ENCODE results near the gene CCT5.
"Not testable (repeated sequence)": the region's sequence is repeated elsewhere in the genome, so short reads cannot be mapped to it uniquely, and the experiment has no call there.

Gene CCT5

DNA sequence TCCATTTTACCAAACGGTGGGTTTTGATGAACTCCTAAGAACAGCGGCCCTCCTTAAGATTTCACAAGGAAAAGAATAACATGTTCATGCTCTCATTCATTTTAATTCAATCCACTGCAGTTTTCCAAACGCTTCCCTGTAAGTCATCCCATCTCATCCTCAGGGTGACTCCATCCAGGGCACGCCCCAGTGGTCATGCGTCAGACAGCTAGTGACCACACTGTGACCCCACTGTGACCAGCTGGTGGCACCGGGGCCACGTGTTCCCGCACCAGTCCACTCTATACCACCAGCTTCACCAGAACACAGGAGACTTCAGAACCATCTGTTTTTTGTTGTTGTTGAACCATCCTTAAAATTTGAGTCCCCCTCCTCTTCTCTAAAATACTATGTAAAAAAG, 14.7 kb upstream of the CCT5 start:
- in situ Hi-C loops (cut with HindIII; ENCODE audit: low pct_ligation_motif_present, low pct_unique_long_range_greater_than_20kb, low sequenced_read_pairs) = no loop called here

DNA sequence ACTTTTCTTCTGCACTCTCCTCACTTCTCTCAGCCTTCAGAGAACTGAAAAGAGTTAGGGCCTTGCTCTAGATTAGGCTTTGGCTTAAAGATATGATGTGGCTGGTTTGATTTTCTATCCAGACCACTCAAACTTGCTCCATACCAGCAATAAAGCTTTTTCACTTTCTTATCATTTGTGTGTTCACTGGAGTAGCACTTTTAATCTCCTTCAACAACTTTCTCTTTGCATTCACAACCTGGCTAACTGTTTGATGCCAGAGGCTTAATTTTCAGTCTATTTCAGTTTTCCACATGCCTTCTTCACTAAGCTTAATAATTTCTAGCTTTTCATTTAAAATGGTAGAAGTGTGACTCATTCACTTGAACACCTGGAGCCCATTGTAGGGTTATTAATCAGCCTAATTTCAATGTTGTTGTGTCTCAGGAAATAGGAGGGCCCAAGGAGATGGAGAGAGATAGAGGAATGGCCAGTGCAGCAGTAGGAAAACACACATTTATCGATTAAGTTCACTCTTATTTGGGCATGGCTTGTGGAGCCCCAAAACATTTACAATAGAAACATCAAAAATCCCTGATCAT, 6.3 kb upstream of the CCT5 start:
- in situ Hi-C loops (cut with HindIII; ENCODE audit: low pct_ligation_motif_present, low pct_unique_long_range_greater_than_20kb, low sequenced_read_pairs) = no loop called here
- peak; percentile 35 for DNase-seq

More for the DNA sequence above, 14.7 kb upstream of the CCT5 start:
- peak; percentile 75 for DNase-seq

DNA sequence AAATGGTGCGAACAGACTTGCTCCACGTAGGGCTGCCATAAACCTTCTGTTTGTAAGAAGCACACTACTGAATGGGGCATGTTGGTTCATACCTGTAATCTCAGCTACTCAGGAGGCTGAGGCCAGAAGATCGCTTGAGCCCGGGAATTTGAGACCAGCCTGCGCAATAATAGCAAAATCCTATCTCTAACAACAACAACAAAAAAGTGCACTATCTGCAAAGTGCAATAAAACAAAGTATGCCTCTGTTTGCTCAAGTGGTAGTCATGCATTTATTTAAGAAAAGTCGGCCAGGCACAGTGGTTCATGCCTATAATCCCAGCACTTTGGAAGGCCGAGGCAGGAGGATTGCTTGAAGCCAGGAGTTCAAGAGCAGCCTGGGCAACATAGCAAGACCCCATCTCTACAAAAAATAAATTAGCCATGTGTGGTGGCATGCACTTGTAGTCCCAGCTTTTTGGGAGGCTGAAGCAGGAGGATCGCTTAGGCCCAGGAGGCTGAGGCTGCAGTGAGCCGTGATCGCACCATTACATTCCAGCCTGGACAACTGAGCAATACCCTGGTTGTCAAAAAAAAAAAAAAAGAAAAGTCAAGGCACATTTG, 5.6 kb upstream of the CCT5 start:
- in situ Hi-C loops (cut with HindIII; ENCODE audit: low pct_ligation_motif_present, low pct_unique_long_range_greater_than_20kb, low sequenced_read_pairs) = no loop called here

DNA sequence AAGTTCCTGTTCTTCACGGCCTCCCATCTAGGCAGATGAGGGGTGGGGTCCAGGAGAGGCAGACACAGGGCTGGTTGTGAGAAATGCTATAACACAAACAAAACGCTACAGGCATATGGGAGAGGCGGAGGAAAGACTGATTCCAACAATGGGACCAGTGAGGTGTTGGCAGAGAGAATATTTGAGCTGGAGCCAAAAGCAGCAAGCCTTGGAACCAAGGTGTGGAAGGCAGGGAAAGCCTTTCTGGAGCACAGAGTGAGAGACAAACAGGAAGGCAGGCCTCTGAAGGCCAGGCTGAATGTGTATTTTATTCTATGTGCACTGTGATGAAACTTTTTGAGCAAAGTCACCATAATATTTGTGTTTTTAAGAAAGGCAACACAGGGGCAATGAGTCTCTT, 3.3 kb upstream of the CCT5 start:
- DNase-seq = no peak
- in situ Hi-C loops (cut with HindIII; ENCODE audit: low pct_ligation_motif_present, low pct_unique_long_range_greater_than_20kb, low sequenced_read_pairs) = no loop called here

More for the DNA sequence above, 5.6 kb upstream of the CCT5 start:
- no peak for DNase-seq

DNA sequence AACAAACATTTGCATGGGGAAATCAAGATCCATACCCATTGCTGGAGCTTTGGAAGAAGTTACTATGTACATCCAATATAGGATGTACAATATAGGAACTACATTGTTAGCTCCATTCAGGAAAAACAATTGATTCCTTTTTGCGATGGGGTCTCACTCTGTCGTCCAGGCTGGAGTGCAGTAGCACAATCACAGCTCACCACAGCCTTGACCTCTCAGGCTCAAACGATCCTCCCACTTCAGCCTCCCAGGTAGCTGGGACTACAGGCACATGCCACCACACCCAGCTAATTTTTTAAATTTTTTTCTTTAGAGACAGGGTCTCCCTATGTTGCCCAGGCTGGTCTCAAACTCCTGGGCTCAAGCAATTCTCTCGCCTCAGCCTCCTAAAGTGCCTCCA, 2.9 kb upstream of the CCT5 start:
- DNase-seq; in situ Hi-C loops (cut with HindIII; ENCODE audit: low pct_ligation_motif_present, low pct_unique_long_range_greater_than_20kb, low sequenced_read_pairs): not testable (repeated sequence)

DNA sequence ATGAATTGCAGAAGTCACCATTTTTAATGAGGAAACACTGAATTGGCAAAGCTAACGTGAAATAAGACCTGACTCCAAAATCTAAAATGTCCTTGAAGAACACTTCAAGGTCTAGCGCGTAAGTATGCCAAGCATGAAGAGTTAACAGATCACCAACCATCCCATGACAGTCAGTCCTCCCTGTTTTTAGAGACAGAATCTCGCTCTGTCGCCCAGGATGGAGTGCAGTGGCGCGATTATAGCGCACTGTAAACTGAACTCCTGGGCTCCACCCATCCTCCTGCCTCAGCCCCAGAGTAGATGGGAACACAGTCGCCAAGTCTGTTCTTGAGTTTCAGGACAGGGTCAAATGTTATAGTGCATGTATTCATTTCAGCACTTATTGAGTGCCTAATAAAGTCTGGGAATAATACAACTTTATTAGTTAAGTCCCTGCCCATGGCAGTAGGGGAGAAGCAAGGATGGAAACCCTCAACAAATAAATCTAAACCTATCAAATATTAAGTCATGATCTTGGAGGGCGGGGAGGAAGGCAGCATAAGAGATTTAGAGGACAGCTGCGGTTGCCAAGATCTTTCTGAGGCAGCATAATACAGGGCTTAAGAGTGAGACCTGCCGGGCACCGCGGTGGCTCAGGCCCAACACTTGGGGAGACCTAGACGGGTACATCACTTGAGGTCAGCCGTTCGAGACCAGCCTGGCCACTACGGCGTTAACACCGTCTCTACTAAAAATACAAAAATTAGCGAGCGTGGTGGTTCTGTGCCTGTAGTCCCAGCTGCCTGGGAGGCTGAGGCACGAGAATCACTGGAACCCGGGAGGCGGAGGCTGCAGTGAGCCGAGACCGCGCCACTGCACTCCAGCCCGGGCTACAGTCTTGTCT, 1.5 kb upstream of the CCT5 start:
- DNase-seq = peak; percentile 12

DNA sequence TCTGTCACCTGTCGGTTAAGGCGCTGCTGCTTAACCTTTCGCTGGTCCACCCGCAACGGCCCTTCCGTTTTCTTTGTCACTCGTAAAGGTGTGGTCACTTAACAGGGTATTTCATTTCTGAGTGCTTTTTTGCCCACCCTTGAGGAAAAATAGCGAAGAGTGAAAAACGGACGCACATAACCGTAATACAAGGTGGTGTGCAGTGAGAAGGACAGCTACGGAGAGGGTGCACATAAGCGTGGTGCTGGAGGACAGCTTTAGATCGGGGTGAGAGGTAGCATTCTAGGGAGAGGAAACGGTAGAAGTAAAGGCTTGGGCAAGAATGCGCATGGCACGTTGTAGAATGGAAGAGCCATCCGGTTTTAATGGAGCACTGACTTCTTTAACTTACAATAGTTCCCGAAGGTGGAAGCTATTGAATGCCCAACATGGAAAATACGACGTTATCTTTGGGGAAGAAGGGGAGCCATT, 761 bp downstream of the CCT5 start:
- peak; percentile 35 for DNase-seq

More for the DNA sequence above, 1.5 kb upstream of the CCT5 start:
- in situ Hi-C loops (cut with HindIII; ENCODE audit: low pct_ligation_motif_present, low pct_unique_long_range_greater_than_20kb, low sequenced_read_pairs) = no loop called here

DNA sequence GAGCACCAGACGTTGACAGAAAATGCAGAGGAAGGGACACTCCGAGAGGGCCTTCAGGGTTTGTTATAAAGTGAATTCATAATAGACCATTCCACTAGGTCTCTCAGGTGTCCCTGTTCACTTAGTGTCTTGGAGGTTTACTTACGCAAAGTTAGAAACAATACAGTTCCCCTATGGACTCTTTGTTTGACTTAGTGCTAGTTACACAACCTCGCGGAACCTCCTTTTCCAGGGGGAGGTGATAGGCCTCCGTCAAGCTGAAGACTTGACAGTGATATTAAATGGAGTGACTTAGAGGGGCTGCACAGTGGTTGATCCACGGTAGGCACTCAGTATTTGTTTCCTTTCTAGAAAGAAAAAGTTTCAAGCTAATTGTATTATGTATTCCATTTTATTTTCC, 1.3 kb downstream of the CCT5 start:
- in situ Hi-C loops (cut with HindIII; ENCODE audit: low pct_ligation_motif_present, low pct_unique_long_range_greater_than_20kb, low sequenced_read_pairs) = no loop called here
- DNase-seq = no peak

More for the DNA sequence above, 761 bp downstream of the CCT5 start:
- in situ Hi-C loops (cut with HindIII; ENCODE audit: low pct_ligation_motif_present, low pct_unique_long_range_greater_than_20kb, low sequenced_read_pairs) = no loop called here

DNA sequence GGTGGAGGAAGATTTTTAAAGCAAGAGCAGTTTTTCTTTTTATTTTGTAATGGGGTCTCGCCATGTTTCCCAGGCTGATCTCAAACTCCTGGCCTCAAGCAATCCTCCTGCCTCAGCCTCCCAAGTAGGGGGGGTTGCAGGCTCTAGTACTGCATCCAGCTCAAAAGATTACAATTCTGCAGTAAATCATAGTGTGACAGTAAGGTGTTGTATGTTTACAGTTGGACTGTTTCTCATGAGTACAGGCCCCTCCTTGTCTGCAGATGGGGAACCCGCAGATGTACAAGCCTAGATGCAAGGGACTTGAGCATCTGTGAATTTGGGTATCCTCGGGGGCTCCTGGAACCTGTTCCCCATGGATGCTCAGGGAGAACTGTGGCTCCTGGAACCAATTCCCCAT, 3.3 kb downstream of the CCT5 start:
- no peak for DNase-seq
- in situ Hi-C loops (cut with HindIII; ENCODE audit: low pct_ligation_motif_present, low pct_unique_long_range_greater_than_20kb, low sequenced_read_pairs) = no loop called here

DNA sequence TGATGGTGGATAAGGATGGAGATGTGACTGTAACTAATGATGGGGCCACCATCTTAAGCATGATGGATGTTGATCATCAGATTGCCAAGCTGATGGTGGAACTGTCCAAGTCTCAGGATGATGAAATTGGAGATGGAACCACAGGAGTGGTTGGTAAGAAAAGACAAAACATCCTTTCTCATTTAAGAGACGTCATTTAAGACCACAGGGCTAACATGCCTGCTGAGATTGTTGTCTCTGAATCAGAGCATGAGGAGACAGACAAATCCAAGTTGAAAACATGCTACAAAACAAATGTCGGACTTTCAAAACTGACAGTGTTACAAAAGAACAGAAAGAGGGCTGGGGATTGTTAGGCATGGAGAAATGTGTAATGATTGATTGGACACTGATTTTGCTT, 4.6 kb downstream of the CCT5 start:
- no peak for DNase-seq
- in situ Hi-C loops (cut with HindIII; ENCODE audit: low pct_ligation_motif_present, low pct_unique_long_range_greater_than_20kb, low sequenced_read_pairs) = no loop called here

DNA sequence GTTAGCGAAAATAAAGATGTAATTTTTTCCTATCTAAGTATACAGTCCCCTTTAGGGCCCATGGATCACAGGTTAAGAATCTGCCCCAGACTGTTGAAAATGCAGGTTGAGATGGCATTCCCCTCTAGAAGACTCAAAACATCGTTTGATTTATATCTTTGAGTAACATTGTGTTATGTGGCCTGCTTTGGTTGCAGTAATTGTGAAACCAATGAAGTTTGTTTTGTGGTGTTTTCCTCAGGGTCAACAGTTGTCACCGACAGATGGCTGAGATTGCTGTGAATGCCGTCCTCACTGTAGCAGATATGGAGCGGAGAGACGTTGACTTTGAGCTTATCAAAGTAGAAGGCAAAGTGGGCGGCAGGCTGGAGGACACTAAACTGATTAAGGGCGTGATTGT, 7.8 kb downstream of the CCT5 start:
- in situ Hi-C loops (cut with HindIII; ENCODE audit: low pct_ligation_motif_present, low pct_unique_long_range_greater_than_20kb, low sequenced_read_pairs) = no loop called here

DNA sequence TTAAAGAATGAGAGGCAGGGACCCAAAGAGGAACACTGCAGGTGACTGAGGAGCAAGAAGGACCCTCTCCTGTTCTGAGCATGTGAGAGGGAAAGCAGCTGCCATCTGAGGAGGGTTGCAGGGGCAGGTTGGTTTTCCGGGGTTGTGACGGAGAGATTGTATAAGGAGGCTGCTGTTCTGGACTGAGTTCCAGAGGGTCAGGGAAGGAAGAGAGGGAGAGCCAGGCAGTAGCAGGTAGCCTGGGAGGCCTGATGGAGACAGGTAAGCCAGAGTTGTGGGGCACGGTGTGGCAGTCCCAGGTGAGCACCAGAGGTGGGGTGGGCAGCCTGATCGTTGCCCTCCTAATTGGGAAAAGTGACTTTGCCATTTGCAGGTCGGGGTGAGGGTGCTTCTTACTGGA, 9.8 kb downstream of the CCT5 start:
- DNase-seq = no peak
- in situ Hi-C loops (cut with HindIII; ENCODE audit: low pct_ligation_motif_present, low pct_unique_long_range_greater_than_20kb, low sequenced_read_pairs) = no loop called here

More for the DNA sequence above, 7.8 kb downstream of the CCT5 start:
- no peak for DNase-seq

DNA sequence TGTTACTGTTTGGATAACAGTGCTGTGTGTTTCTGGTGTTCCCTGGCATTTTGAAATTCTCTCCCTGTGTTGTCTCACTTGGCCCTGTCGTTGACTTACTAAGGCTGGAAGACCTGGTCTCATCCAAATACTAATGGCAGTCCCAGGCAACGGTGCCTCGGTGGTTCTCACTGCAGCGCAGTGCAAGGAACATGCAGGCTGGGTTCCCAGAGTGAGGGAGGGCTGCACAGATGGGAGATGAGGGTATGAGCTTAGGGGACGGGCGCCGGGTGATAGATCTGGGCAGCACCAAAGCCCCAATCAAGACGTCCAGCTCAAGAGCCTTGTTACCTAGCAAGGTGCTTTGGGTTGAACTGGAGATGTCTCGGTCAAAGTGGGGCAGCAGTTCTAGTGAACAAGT, 11.0 kb downstream of the CCT5 start:
- no peak for DNase-seq
- in situ Hi-C loops (cut with HindIII; ENCODE audit: low pct_ligation_motif_present, low pct_unique_long_range_greater_than_20kb, low sequenced_read_pairs) = no loop called here

DNA sequence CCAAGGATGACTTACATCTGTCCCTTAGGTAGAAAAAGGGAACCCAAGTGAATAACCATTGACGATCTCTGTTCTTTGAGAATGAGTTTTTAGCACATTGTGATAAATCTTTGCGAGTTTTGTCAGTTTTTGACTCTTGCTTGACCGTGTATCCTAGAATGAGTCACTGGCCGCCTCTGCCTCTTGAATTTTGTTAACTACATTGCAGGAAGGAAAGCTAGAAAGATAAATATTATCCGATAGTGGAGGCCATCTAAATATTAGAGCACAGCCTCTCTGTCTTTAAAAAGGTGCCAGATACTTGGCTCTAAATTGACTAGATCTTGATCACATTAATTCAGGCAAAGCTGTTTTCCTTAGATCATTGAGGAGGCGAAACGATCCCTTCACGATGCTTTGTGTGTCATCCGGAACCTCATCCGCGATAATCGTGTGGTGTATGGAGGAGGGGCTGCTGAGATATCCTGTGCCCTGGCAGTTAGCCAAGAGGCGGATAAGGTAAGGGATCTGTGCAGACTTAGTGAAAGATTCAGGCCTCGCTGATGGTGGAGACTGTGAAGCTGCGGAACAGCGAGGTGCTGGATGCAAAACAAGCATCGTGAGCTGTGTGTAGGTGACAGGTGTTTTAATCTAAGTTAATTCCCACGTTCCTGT, 12.2 kb downstream of the CCT5 start:
- in situ Hi-C loops (cut with HindIII; ENCODE audit: low pct_ligation_motif_present, low pct_unique_long_range_greater_than_20kb, low sequenced_read_pairs) = no loop called here
- no peak for DNase-seq

DNA sequence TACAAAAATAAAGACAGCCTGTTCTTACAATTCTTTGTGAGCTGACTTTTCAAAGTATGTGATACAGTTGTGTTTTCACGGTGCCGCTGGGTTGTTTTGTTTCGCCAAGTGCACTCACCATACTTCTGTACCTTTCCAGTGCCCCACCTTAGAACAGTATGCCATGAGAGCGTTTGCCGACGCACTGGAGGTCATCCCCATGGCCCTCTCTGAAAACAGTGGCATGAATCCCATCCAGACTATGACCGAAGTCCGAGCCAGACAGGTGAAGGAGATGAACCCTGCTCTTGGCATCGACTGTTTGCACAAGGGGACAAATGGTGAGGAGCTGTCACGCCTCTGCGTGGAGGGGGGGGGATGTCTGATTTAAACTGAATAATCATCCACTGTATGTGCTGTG, 12.9 kb downstream of the CCT5 start:
- no peak for DNase-seq
- in situ Hi-C loops (cut with HindIII; ENCODE audit: low pct_ligation_motif_present, low pct_unique_long_range_greater_than_20kb, low sequenced_read_pairs) = no loop called here

DNA sequence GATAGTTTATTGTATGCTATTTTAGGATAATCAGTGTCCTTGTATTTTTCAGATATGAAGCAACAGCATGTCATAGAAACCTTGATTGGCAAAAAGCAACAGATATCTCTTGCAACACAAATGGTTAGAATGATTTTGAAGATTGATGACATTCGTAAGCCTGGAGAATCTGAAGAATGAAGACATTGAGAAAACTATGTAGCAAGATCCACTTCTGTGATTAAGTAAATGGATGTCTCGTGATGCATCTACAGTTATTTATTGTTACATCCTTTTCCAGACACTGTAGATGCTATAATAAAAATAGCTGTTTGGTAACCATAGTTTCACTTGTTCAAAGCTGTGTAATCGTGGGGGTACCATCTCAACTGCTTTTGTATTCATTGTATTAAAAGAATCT, 14.5 kb downstream of the CCT5 start:
- in situ Hi-C loops (cut with HindIII; ENCODE audit: low pct_ligation_motif_present, low pct_unique_long_range_greater_than_20kb, low sequenced_read_pairs) = no loop called here
- no peak for DNase-seq

DNA sequence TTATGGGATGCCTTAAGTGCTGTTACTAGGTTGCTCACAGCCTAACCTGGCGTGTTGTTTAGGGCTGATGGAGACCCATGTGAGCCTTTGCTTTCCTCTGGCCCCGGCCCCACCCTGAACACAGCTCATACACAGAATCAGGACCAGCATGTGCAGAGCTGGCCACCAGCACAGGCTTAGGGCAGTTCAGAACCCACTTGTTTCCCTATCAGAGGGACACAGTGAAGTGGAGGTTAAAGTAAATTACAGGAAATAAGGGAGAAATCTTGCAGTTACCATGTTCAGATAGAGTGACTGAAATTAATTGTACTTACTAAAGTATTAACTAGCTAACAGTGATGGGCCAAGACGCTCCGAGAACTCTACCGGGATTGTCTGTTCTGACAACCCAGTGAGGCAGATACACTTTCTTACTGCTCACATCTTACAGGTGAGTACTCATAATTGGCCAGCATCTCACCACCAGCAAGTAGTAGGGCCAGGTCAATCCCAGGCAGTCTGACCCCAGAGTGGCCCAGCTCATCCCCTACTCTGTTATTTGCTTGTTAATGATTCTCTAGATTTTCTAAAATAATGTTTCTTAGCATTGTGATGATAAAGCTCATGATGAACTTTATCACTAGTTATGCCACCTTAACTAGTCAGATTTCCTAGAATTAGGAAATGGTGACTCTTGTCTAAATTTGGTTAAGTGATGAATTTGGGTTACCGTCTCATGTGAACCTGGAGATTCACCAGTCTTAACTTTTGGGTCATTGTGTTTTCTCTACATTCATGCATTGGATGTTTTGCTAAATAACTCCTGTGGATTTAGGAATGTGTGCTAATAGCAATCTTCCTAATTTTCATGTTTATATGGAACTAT, 15.4 kb downstream of the CCT5 start:
- no peak for DNase-seq
- in situ Hi-C loops (cut with HindIII; ENCODE audit: low pct_ligation_motif_present, low pct_unique_long_range_greater_than_20kb, low sequenced_read_pairs) = no loop called here

DNA sequence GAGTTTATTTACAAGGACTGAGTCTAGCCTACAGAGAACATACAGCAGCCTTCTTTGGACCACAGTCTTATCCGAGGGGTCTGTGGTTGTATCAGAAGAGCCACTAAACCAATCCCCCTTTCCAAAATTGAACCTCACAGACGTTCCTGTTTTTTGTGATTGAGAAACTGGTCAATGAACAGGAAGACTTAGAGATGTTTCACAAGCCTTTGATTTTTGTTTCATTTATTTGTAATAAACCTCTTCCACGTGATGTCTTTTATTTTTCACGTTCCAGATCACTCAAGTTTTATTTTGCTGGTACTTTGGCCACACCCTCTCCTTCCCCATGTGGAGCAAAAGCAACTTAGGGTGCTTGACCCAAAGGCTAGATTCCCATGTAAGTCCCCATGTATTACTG, 16.1 kb downstream of the CCT5 start:
- in situ Hi-C loops (cut with HindIII; ENCODE audit: low pct_ligation_motif_present, low pct_unique_long_range_greater_than_20kb, low sequenced_read_pairs) = no loop called here
- no peak for DNase-seq
